GM21381 (cell line): ENCODE measurements around the gene MPI.
"Not testable (repeated sequence)": the region's sequence is repeated elsewhere in the genome, so short reads cannot be mapped to it uniquely, and the experiment has no call there.

ENCODE experiments used
- ATAC-seq: cut with Tn5 transposase; IDR thresholded peaks from one replicate; pipeline ENCODE4 v1.9.1; 2021; ENCODE audit warnings: mild to moderate bottlenecking, moderate library complexity; ENCODE audit not compliant: unreplicated experiment

The MPI gene

DNA sequence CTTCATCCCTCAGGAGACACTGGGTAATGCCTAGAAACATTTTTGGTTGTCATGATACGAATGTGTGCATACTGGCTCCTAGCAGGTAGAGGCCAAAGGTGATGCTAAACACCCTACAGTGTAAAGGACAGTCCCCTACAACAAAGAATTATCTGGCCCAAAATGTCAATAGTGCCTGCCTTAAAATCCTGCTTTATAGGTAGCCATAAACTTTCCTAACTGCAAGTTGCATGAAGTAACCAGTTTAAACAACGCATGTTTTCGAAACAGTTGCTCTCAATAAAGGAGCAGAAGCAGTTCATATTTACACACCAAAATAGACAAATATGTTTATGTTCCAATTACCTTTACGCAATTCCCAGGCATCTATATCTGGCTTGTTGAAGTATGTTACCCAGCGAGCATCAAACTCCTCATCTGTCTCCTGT, 38.9 kb downstream of the MPI start:
- no peak for ATAC-seq

DNA sequence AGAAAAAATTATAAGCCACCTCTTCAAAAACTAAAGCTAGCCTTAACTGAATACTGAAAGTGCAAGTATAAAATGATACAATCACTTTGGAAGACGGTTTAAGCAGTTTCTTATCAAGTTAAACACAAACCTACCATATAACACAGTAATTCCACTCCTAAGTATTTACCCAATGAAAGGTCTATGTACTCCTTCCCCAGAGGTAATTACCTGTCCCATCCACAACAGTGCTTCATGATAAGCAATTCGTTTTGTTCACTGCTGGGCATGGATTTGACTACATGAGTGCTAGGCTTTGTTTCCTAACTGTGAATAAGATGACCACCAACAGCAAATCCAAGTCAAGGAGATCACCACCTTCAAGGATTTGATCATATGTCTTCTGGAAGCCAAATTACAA, 43.7 kb downstream of the MPI start:
- ATAC-seq = no peak

DNA sequence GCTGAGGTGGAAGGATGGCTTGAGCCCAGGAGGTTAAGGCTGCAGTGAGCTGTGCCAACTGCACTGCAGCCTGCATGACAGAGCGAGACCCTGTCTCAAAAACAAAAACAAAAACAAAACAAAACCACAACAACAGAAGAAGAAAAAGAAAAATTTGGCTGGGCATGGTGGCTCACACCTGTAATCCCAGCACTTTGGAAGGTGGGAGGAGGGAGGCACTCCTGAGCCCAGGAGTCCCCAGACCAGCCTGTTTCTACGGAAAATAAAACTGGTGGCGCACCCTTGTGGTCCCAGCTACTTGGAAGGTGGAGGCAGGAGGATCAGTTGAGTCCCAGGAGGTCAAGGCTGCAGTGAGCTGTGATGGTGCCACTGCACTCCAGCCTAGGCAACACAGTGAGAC, 45.4 kb downstream of the MPI start:
- not testable (repeated sequence) for ATAC-seq

DNA sequence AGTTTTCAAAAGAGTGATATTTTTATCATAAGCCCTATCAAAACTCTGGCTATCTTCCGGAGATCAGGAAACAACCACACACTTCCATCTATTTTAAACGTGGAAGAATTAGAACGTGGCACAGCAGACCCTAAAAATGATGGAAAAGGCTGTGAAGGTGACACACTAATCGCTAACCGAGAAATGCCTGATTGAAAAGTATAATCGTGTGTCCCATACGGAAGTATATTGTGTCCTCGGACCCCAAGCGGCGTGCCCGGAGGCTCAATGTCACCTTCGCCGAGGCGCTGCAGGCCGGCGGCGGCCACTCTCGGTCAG, 47.4 kb downstream of the MPI start:
- ATAC-seq = no peak

DNA sequence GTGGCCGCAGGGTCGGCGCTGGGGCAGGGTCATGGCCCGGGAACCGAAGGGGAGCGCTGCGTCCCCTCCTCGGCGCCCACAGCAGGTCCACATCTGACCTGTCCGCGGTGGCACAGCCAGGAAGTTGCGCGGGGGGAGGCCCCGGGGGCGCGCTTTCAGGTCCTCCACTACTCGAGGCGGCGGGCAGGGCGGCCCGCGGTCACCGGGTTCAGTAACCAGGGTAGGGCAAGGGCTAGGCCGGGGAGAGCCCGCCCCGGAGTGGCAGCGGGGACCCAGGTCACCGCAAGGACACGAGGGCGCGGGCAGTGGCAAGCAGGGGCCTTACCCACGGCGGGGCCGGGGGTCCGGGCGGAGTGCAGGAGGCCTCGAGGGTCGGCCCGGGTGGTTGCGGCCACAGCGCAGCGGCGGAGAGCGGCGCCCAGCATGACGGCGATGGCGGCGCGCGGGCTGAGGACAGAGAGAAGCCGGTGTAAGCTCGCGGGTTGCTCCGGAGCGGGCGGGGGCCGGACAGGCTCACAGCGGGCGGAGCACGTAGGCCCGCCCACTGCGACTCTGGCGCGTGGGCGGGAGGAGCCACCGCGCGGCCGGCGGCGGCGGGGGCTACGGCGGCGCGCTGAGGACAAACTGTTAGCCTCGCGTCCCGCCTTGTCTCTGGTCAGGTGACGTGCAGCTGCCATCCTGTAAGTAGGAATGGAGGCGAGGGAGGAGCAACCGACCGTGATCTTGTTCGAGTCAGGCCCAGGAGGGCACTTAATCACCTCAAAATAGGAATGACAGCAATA, 47.9 kb downstream of the MPI start, which contains the start of gene COX5A:
TSS of gene COX5A (minus strand) at position 484 of the 782 bp plus-strand sequence. CDS start at position 425, 59 bp downstream.
- ATAC-seq = peak; percentile 84

DNA sequence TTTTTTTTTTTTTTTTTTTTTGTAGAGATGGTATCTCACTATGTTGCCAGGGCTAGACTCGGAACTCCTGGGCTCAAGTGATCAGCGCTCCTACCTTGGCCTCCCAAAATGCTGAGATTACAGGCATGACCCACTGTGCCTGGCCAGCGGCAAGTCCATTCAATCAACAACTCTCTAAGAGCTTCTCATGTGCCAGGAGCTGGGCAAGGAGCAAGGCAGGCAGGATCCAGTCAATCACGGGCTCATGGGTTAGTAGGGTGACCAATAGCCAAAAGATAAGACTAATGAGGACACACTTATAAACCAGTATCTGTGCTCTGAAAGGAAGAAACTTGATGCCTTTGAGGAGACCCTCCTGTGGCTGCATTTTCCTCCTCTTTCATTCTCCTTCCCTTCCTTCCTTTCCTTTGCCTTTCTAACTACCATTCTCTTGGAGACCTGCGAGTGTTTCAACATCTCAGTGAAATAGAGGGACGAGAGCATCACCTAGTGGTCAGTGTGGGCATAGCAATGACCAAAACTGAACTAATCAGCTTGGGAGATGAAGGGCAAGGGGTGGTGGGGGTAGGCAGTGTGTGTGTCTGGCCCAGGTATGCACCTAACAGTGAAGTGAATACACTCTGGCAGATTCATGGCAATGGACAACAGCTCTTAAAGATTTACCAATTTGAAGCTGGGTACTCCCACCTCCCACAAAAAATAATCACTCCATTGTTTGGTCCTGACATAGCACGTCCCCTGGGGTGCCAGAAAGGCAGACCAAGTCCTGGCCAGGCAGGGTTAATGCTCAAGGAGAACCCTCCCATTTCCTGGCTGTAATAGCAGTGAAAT, 60.5 kb downstream of the MPI start:
- ATAC-seq = no peak

DNA sequence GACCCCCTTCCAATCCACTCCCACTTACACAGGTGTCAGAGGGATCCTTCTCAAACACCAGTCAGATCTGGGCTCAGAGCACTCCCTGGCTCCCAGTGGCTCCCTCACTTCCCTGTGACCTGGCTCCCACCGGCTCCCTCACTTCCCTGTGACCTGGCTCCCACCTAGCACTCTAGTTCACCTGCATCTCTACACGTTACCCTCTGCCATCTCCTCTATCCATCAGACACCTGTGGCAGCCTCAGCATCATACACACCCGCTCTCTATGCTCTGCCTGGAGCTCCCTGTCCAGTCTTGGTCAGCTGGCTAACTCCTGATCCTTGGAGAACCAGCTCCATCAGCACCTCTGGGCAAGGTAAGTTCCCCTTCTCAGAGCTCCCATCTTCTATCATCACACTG, 61.2 kb downstream of the MPI start:
- no peak for ATAC-seq
